ENCODE data around the gene TMSB10.
A peak's percentile ranks its signal among the peaks of the same experiment; 100 is the strongest.

The TMSB10 gene

DNA sequence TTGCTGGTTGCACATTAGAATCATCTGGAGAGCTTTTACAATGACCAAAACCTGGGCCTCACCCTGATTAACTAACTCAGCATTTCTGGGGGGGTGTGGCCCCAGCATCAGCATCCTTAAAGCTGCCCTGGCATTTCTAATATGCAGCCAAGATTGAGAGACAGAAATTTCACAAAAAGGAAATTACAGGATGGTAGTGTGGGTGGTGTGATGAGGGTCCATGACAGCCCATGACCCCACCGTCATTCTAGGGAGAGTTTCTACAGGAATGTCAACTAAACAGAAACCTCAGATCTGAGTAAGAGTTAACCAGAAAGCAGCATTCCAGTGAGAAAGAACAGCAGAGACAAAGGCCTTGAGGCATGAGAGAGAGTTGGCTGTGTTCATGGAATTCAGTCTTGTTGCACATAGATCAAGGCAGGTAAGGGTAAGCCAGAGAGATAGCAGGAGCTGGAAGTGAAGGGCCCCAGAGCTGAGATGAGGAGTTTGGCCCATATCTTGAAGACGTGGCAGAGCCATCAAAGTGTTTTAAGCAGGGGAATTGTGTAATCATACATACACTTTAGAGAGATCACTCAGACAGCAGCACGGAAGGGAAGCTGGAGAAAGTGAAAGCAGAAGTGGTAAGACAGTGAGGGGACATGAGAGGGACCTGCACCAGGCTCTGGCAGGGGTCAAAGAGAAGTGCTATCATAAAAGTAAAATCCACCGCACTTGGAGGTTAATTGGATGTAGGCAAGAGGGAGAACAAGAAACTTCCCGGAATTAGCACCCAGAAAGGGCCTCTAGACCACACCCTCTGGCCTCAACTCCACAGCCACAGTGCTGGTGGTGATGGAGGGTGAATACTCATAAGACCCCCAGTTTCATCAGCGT is 16.8 kb upstream of the TMSB10 start:
- peaks cover 5 to 23% (median 11%) of the 10 kb centered on the region in 5 donors for H3K4me1 ChIP-seq (ENCODE audit: control insufficient read depth in 5 of 5, insufficient read depth in 5 of 5, low read length in 5 of 5)
- H3K36me3 ChIP-seq (ENCODE audit: control insufficient read depth in 5 of 5, insufficient read depth in 5 of 5, low read length in 5 of 5): no peaks in the 10 kb centered on the region
- peak overlapping the region in 4 of 5 donors; percentile 7 to 62 (median 28) for H3K9ac ChIP-seq (ENCODE audit: low read length in 5 of 5)
- H3K27me3 ChIP-seq (ENCODE audit: control insufficient read depth in 5 of 5, insufficient read depth in 4 of 5, low read length in 5 of 5): no peaks in the 10 kb centered on the region
- peak overlapping the region; percentile 32 to 63 (median 49) for H3K4me3 ChIP-seq (ENCODE audit: low read depth in 1 of 5, low read length in 5 of 5)
- H3K9me3 ChIP-seq (ENCODE audit: control insufficient read depth in 5 of 5, low read length in 5 of 5): no peaks in the 10 kb centered on the region
- peak overlapping the region; percentile 44 for H3K27ac ChIP-seq (ENCODE audit: low read depth, low read length)

DNA sequence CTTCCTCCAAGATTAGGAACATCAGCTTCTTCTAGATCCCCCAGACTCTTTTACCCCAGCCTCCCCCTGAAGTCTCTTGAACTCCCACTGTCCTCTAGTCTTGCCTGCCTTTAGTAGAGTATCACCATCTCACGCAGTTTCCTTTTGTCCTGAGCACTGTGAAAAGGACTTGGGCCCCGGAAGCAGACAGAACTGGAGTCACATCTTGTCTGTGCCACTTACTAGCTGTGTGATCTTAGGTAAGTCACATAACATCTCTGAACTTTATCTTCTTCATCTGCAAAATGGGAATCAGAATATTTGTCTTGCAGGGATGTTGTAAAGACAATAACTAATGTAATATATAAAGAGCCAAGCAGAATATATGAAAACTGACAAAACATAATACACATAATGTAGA is 16.1 kb upstream of the TMSB10 start:
- Histone ChIP-seq H3K4me1 (ENCODE audit: control insufficient read depth in 5 of 5, insufficient read depth in 5 of 5, low read length in 5 of 5) (peaks cover 8 to 27% (median 16%) of the 10 kb centered on the region in 5 donors), H3K36me3 (ENCODE audit: control insufficient read depth in 5 of 5, insufficient read depth in 5 of 5, low read length in 5 of 5) (no peaks in the 10 kb centered on the region), H3K4me3 (ENCODE audit: low read depth in 1 of 5, low read length in 5 of 5) (peak overlapping the region; percentile 32 to 63 (median 49)), H3K9ac (ENCODE audit: low read length in 5 of 5) (peak overlapping the region in 1 of 5 donors; percentile 62), H3K9me3 (ENCODE audit: control insufficient read depth in 5 of 5, low read length in 5 of 5) (no peaks in the 10 kb centered on the region), H3K27ac (ENCODE audit: low read depth, low read length) (peak overlapping the region; percentile 44), H3K27me3 (ENCODE audit: control insufficient read depth in 5 of 5, insufficient read depth in 4 of 5, low read length in 5 of 5) (no peaks in the 10 kb centered on the region)

GRCh38 chr2:84891355-84892010 is 14.0 kb upstream of the TMSB10 start:
- no peaks in the 10 kb centered on the region for H3K9me3 ChIP-seq (ENCODE audit: control insufficient read depth in 5 of 5, low read length in 5 of 5)
- peaks cover 16 to 40% (median 37%) of the 10 kb centered on the region in 5 donors for H3K4me1 ChIP-seq (ENCODE audit: control insufficient read depth in 5 of 5, insufficient read depth in 5 of 5, low read length in 5 of 5)
- H3K9ac ChIP-seq (ENCODE audit: low read length in 5 of 5): no peak overlapping the region
- no peaks in the 10 kb centered on the region for H3K27me3 ChIP-seq (ENCODE audit: control insufficient read depth in 5 of 5, insufficient read depth in 4 of 5, low read length in 5 of 5)
- no peaks in the 10 kb centered on the region for H3K36me3 ChIP-seq (ENCODE audit: control insufficient read depth in 5 of 5, insufficient read depth in 5 of 5, low read length in 5 of 5)
- no peak overlapping the region for H3K4me3 ChIP-seq (ENCODE audit: low read depth in 1 of 5, low read length in 5 of 5)
- H3K27ac ChIP-seq (ENCODE audit: low read depth, low read length): no peak overlapping the region

DNA sequence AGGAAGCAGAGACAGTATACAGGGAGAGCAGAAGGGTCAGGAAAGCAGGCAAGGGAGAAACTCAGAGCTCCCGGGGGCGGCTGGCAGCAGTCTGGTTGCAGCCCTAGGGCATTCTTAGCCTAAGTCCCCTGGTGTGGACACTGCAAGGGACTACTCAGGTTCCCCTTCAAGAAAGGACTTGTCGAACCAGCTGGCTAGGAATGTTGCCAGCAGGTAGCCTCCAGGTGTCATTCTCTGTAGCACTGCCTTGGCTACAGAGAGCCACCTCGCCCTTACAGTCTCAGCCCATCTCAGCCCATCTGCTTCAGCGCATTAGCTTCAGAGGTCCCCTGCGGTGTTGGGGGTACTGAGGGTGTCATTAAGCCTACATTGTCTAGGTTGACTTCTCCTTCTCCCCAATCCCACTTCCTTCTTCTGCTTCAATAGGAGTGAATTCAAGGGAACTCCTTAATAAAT is 11.3 kb upstream of the TMSB10 start:
- peak overlapping the region; percentile 61 for H3K27ac ChIP-seq (ENCODE audit: low read depth, low read length)
- no peaks in the 10 kb centered on the region for H3K27me3 ChIP-seq (ENCODE audit: control insufficient read depth in 5 of 5, insufficient read depth in 4 of 5, low read length in 5 of 5)
- H3K4me3 ChIP-seq (ENCODE audit: low read depth in 1 of 5, low read length in 5 of 5): no peak overlapping the region
- no peaks in the 10 kb centered on the region for H3K36me3 ChIP-seq (ENCODE audit: control insufficient read depth in 5 of 5, insufficient read depth in 5 of 5, low read length in 5 of 5)
- peak overlapping the region in 1 of 5 donors; percentile 48 for H3K9ac ChIP-seq (ENCODE audit: low read length in 5 of 5)
- no peaks in the 10 kb centered on the region for H3K9me3 ChIP-seq (ENCODE audit: control insufficient read depth in 5 of 5, low read length in 5 of 5)
- peaks cover 17 to 47% (median 40%) of the 10 kb centered on the region in 5 donors for H3K4me1 ChIP-seq (ENCODE audit: control insufficient read depth in 5 of 5, insufficient read depth in 5 of 5, low read length in 5 of 5)

GRCh38 chr2:84894758-84895520 is 10.5 kb upstream of the TMSB10 start:
- H3K36me3 ChIP-seq (ENCODE audit: control insufficient read depth in 5 of 5, insufficient read depth in 5 of 5, low read length in 5 of 5): no peaks in the 10 kb centered on the region
- H3K27me3 ChIP-seq (ENCODE audit: control insufficient read depth in 5 of 5, insufficient read depth in 4 of 5, low read length in 5 of 5): no peaks in the 10 kb centered on the region
- H3K27ac ChIP-seq (ENCODE audit: low read depth, low read length): peak overlapping the region; percentile 61
- H3K9me3 ChIP-seq (ENCODE audit: control insufficient read depth in 5 of 5, low read length in 5 of 5): no peaks in the 10 kb centered on the region
- H3K4me1 ChIP-seq (ENCODE audit: control insufficient read depth in 5 of 5, insufficient read depth in 5 of 5, low read length in 5 of 5): peaks cover 15 to 52% (median 39%) of the 10 kb centered on the region in 5 donors
- H3K4me3 ChIP-seq (ENCODE audit: low read depth in 1 of 5, low read length in 5 of 5): no peak overlapping the region
- H3K9ac ChIP-seq (ENCODE audit: low read length in 5 of 5): no peak overlapping the region

DNA sequence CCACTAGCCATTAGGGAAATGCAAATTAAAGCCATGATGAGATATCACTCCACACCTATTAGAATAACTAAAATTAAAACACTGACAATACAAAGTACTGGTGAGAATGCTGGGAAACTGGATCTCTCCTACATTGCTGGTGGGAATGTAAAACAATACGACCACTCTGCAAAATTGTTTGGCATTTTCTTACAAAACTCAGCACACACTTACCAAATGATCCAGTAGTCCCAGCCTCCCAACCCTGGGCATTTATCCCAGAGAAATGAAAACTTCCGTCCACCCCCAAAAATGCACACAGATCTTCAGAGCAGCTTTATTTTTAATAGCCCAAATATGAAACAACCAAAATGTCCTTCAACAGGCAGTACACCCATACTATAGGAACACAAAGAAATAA is 8.9 kb upstream of the TMSB10 start:
- no peak overlapping the region for H3K9ac ChIP-seq (ENCODE audit: low read length in 5 of 5)
- peaks cover 15 to 54% (median 39%) of the 10 kb centered on the region in 5 donors for H3K4me1 ChIP-seq (ENCODE audit: control insufficient read depth in 5 of 5, insufficient read depth in 5 of 5, low read length in 5 of 5)
- H3K36me3 ChIP-seq (ENCODE audit: control insufficient read depth in 5 of 5, insufficient read depth in 5 of 5, low read length in 5 of 5): no peaks in the 10 kb centered on the region
- H3K9me3 ChIP-seq (ENCODE audit: control insufficient read depth in 5 of 5, low read length in 5 of 5): no peaks in the 10 kb centered on the region
- no peaks in the 10 kb centered on the region for H3K27me3 ChIP-seq (ENCODE audit: control insufficient read depth in 5 of 5, insufficient read depth in 4 of 5, low read length in 5 of 5)
- no peak overlapping the region for H3K4me3 ChIP-seq (ENCODE audit: low read depth in 1 of 5, low read length in 5 of 5)
- H3K27ac ChIP-seq (ENCODE audit: low read depth, low read length): no peak overlapping the region

DNA sequence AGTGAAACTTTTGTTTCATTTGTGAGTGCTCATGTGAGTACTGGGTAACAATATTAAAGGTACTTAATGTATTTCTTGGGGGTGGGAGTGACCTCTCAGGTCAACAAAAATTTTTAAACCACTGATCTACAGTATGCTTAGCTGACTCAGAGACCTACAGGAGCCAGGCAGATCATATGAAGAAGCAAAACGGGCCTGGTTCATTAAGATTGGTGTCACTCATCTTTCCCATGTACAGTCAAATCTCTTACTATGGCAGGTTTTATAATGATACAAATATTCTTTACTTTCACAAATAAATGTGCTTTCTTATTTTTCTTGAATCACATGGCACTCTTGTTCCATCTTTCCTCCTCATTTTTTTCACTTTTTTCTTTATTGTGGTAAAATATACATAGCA is 7.7 kb upstream of the TMSB10 start:
- no peaks in the 10 kb centered on the region for H3K36me3 ChIP-seq (ENCODE audit: control insufficient read depth in 5 of 5, insufficient read depth in 5 of 5, low read length in 5 of 5)
- no peak overlapping the region for H3K9ac ChIP-seq (ENCODE audit: low read length in 5 of 5)
- no peaks in the 10 kb centered on the region for H3K27me3 ChIP-seq (ENCODE audit: control insufficient read depth in 5 of 5, insufficient read depth in 4 of 5, low read length in 5 of 5)
- H3K27ac ChIP-seq (ENCODE audit: low read depth, low read length): peak overlapping the region; percentile 81
- H3K4me1 ChIP-seq (ENCODE audit: control insufficient read depth in 5 of 5, insufficient read depth in 5 of 5, low read length in 5 of 5): peaks cover 15 to 54% (median 37%) of the 10 kb centered on the region in 5 donors
- H3K9me3 ChIP-seq (ENCODE audit: control insufficient read depth in 5 of 5, low read length in 5 of 5): no peaks in the 10 kb centered on the region
- no peak overlapping the region for H3K4me3 ChIP-seq (ENCODE audit: low read depth in 1 of 5, low read length in 5 of 5)

DNA sequence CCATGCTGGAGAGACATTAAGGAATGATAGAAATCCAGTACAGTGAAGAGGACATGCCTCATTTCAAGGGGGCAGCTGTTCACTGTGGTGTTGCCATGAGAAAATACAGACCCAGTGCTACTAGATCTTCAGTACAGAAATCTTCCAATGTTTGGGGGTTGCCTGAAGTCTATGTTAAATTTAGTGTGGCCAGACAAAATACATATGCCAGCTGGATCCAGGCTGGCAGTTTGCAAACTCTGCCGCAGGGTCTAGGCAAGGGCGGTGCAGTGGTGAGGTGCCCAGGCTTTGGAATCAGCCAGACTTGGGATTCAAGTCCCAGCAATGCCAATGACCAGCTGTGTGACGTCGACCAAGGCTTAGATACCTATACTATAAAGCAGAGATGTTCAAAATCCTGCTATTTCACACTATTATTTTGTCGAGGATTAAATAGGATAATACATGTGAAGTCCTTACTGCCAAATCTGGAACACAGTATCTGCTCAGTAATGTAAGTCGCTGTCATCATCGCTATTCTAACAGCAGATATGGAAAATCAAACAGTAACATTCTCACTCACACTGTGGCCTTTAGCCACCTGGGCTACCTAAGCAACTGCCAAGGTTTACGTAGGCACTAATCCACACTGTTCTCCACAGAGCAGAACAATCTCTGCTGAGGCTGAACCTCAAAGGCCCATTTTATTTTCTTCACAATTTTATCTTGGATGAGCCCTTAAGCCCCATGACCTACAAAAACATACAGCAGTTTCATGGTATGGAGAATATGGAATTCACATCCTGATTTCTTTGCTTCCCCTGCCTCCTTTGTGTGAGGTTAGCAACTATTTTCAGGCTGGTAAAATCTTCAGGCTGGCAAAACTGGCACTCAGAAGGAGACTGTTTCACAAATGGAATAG is 5.9 kb upstream of the TMSB10 start:
- Histone ChIP-seq H3K4me1 (ENCODE audit: control insufficient read depth in 5 of 5, insufficient read depth in 5 of 5, low read length in 5 of 5) (peaks cover 11 to 49% (median 33%) of the 10 kb centered on the region in 5 donors), H3K4me3 (ENCODE audit: low read depth in 1 of 5, low read length in 5 of 5) (no peak overlapping the region), H3K9me3 (ENCODE audit: control insufficient read depth in 5 of 5, low read length in 5 of 5) (no peaks in the 10 kb centered on the region), H3K9ac (ENCODE audit: low read length in 5 of 5) (peak overlapping the region in 1 of 5 donors; percentile 4), H3K27ac (ENCODE audit: low read depth, low read length) (no peak overlapping the region), H3K27me3 (ENCODE audit: control insufficient read depth in 5 of 5, insufficient read depth in 4 of 5, low read length in 5 of 5) (no peaks in the 10 kb centered on the region), H3K36me3 (ENCODE audit: control insufficient read depth in 5 of 5, insufficient read depth in 5 of 5, low read length in 5 of 5) (no peaks in the 10 kb centered on the region)

DNA sequence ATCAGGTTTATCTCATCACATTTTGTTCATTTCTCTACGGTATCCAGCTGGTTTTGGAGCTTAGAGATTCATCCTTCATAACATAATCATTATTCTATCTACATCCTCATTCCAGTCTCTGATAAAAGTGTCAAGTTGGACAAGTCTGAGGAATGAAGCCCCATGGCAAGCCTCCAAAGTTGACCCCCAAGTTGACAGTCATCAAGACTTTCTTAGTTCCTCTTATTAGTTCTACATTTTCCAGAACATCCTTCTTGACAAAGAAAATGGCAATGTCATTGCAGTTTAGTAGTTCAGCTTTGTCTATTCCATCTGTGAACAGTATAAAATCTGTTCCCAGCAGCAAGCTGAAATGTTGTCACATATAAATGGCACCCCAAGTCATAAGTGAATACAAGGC is 4.5 kb upstream of the TMSB10 start:
- Histone ChIP-seq H3K27ac (ENCODE audit: low read depth, low read length) (no peak overlapping the region), H3K4me1 (ENCODE audit: control insufficient read depth in 5 of 5, insufficient read depth in 5 of 5, low read length in 5 of 5) (peaks cover 5 to 37% (median 27%) of the 10 kb centered on the region in 5 donors), H3K9me3 (ENCODE audit: control insufficient read depth in 5 of 5, low read length in 5 of 5) (no peaks in the 10 kb centered on the region), H3K36me3 (ENCODE audit: control insufficient read depth in 5 of 5, insufficient read depth in 5 of 5, low read length in 5 of 5) (no peaks in the 10 kb centered on the region), H3K27me3 (ENCODE audit: control insufficient read depth in 5 of 5, insufficient read depth in 4 of 5, low read length in 5 of 5) (no peaks in the 10 kb centered on the region), H3K9ac (ENCODE audit: low read length in 5 of 5) (no peak overlapping the region), H3K4me3 (ENCODE audit: low read depth in 1 of 5, low read length in 5 of 5) (no peak overlapping the region)
